Kidney epithelial cell (primary cell): ENCODE results near the gene REV3L. TPM values are rescaled to one million over a fixed set of nuclear protein-coding genes. Genes with fewer than 3 reads are reported as not detected.

Experiments
- DNase-seq: peaks from one replicate; pipeline ENCODE4 v3.0.0-alpha.2; 2010; ENCODE audit warnings: low read depth
- H3K27me3 ChIP-seq: 2 replicates; pipeline ENCODE4 v1.6.0; 2011; ENCODE audit warnings: low read length; ENCODE audit not compliant: control insufficient read depth, insufficient read depth
- H3K36me3 ChIP-seq: 2 replicates; pipeline ENCODE4 v1.5.1; 2011; ENCODE audit warnings: low read length; ENCODE audit not compliant: control insufficient read depth, insufficient read depth
- H3K4me3 ChIP-seq: 2 replicates; pipeline ENCODE4 v1.5.1; 2011; ENCODE audit warnings: low read depth, mild to moderate bottlenecking, control low read depth, low read length
- total RNA-seq: library from RNA; depleted of rRNA; stranded (reverse); fragments of >200 nt; gene quantifications from 2 replicates; pipeline ENCODE4 v1.2.3, GENCODE V29; 2015
- TF ChIP-seq, protein P1 (sequence below): IDR thresholded peaks from 2 replicates; pipeline ENCODE4 v1.5.1; 2011; ENCODE audit warnings: mild to moderate bottlenecking, moderate library complexity, low read length, control low read depth, inconsistent platforms; ENCODE audit not compliant: insufficient read depth, poor library complexity, severe bottlenecking

REV3L gene
- total RNA-seq, 1 donor from 2014 or later = 35.7 TPM

- TF ChIP-seq, protein P1, sequence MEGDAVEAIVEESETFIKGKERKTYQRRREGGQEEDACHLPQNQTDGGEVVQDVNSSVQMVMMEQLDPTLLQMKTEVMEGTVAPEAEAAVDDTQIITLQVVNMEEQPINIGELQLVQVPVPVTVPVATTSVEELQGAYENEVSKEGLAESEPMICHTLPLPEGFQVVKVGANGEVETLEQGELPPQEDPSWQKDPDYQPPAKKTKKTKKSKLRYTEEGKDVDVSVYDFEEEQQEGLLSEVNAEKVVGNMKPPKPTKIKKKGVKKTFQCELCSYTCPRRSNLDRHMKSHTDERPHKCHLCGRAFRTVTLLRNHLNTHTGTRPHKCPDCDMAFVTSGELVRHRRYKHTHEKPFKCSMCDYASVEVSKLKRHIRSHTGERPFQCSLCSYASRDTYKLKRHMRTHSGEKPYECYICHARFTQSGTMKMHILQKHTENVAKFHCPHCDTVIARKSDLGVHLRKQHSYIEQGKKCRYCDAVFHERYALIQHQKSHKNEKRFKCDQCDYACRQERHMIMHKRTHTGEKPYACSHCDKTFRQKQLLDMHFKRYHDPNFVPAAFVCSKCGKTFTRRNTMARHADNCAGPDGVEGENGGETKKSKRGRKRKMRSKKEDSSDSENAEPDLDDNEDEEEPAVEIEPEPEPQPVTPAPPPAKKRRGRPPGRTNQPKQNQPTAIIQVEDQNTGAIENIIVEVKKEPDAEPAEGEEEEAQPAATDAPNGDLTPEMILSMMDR = no peak
- Histone ChIP-seq H3K4me3 (no peak overlapping the region), H3K27me3 (no peaks in the 10 kb centered on the region), H3K36me3 (peaks cover 1% of the 10 kb centered on the region)
- DNase-seq = no peak
Observed at GRCh38 chr6:111267764-111268333, 215.2 kb downstream of the REV3L start.

GRCh38 chr6:111266276-111266675, 216.7 kb downstream of the REV3L start:
- H3K36me3 ChIP-seq = peaks cover 1% of the 10 kb centered on the region
- DNase-seq = no peak
- no peak overlapping the region for H3K4me3 ChIP-seq
- H3K27me3 ChIP-seq = no peaks in the 10 kb centered on the region
- TF ChIP-seq, protein P1 = no peak

DNA sequence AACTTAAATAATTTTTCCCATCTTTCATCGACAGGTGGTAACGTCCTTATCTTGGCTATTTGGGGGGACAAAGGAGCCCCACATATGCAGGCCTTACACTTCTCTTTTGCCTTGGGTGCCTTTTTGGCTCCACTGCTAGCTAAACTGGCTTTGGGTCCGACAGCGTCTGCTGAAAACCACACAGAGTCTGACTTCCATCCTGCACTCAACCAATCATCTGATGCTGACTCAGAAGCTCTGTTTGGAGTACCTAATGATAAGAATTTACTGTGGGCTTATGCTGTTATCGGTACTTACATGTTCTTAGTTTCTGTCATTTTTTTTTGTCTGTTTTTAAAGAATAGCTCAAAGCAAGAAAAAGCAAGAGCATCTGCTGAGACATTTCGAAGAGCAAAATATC, 217.2 kb downstream of the REV3L start:
- Histone ChIP-seq H3K4me3 (no peak overlapping the region), H3K36me3 (peaks cover 1% of the 10 kb centered on the region), H3K27me3 (no peaks in the 10 kb centered on the region)
- TF ChIP-seq, protein P1 = no peak
- DNase-seq = no peak

DNA sequence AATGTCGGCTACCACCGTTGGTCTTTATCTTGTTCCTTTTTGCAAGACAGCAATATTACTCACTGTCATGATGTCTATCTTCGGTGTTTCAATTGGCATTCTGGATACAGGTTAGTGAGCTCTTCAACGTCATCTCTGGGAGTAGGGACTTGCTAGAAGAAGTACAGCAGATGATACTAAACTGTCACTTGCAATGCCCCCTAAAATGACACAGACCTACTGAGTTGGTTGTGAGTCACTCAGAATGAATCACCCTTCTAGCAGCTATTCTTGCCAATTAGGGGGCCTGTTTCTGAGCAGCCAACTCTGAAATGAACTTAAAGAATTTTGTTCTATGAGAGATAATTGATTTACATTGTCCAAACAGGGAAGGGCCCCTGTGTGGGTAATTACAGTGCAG, 219.2 kb downstream of the REV3L start:
- Histone ChIP-seq H3K27me3 (no peaks in the 10 kb centered on the region), H3K36me3 (peaks cover 1% of the 10 kb centered on the region), H3K4me3 (no peak overlapping the region)
- peak; percentile 45 for DNase-seq
- TF ChIP-seq, protein P1 = no peak

GRCh38 chr6:111260570-111261298, 222.3 kb downstream of the REV3L start:
- peak overlapping the region; percentile 60 for H3K4me3 ChIP-seq
- no peaks in the 10 kb centered on the region for H3K27me3 ChIP-seq
- DNase-seq = no peak
- TF ChIP-seq, protein P1 = no peak
- peaks cover 1% of the 10 kb centered on the region for H3K36me3 ChIP-seq
